SHP77 treated with DMSO at 0.1 percent for 48 hours (cell line): ENCODE data around the gene KANK2.

Source experiments
- DNase-seq: peaks from one replicate; lab custom pipeline; 2025; lab: John Stamatoyannopoulos, UW

KANK2 gene

GRCh38 chr19:11197291-11198174 is at the start of gene KANK2:
Gene KANK2, minus strand, starts transcription at chr19:11197545. Its CDS starts 3,034 bp downstream, at chr19:11194511.
- DNase-seq = peak; percentile 24

DNA sequence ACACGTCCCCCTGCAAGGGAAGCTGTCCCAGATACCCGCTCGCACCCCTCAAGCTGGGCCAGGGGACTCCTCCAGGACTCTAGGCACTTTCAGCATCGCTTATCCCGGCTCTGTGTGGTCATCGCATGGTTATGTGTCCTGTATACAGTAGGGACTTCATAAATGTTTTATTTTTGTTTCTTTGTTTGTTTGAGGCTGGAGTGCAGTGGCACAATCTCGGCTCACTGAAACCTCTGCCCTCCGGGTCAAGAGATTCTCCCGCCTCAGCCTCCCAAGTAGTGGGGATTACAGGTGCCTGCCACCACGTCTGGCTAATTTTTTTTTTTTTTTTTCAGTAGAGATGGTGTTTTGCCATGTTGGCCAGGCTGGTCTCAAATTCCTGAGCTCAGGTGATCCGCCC is 49.6 kb upstream of the KANK2 start:
- DNase-seq = no peak

GRCh38 chr19:11244846-11245589 is 47.7 kb upstream of the KANK2 start:
- no peak for DNase-seq

GRCh38 chr19:11243798-11244169 is 46.4 kb upstream of the KANK2 start:
- no peak for DNase-seq

DNA sequence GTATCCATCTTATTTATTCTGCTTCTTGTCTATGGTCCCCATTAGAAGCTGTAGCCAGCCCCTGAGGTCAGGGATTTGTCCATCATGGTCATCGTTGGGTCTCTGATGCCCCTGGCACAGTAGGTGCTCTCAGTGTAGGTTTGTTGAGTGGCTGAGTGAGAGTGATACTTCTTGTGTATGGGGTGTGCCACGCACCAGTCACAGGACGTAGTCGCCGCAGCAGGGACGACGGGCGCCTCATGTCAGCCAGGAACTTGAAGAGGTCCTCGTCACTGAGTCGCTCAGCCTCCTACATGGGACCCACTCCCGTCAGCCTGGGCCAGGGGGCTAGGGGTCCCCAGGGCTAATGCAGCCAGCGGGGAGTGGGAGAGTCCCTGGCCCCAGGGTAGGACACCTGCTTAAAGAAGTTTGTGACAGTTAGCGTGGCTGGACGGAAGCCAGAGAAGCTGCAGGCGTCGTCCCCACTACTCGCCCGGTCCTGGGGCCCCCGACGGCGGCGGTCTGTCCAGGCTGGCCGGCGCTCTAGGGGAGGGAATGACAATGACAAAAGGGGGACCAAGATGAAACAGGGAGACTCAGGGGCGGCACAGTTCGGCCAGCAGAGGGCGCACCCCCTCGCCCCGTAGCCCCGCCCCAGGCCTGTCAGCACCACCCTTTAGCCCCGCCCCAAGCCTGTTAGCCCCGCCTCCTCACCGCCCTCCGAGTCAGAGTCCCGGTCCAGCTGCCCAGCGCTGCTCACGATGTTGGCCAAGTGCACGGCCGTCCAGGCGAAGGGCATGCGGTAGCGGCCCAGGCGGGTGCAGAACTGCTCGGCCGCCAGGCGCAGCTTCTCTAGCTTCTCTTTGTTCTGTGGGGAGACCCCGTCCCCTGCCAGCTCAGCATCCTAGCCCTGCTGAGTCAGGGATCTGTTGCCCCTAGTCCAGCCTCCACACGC is 45.8 kb upstream of the KANK2 start:
- peak; percentile 24 for DNase-seq

DNA sequence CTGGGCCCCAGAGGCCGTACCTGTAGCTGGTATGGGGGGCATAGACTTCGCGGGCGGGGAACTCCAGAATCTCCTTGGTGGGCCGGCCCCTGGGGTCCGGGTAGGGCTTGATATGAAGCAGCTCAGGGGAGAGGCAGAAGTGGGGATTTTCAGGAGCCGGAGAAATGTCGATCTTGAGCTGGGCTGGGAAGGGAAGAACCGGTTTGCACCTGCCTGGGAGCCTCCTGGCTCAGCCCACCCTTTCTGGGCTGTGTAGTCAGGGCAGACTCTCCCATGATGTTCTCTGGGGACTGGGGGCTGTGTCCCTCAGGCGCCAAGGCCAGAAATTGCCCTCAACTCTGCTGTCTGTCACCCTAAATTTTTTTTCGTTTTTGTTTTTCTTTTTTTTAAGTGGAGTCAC is 44.7 kb upstream of the KANK2 start:
- no peak for DNase-seq

DNA sequence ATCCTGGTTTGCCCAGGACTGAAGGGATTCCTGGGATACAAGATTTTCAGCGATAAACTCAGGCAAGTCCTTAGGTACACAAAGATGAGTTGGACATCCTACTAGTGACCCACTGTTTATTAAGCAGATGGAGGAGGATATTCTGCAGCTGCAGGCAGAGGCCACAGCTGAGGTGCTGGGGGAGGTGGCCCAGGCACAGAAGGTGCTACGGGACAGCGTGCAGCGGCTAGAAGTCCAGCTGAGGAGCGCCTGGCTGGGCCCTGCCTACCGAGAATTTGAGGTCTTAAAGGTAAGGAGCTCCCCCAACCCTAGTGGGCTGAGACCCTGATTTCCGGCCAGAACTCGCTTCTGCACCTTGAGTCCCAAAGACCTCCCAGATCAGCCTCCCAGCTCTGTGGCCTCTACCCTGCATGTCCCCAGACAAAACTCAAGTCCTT is 42.7 kb upstream of the KANK2 start:
- no peak for DNase-seq

GRCh38 chr19:11239377-11240000 is 42.1 kb upstream of the KANK2 start, which contains the start of gene ANGPTL8:
Gene ANGPTL8, plus strand, starts transcription at chr19:11239619. Its CDS starts 19 bp downstream, at chr19:11239638.
- DNase-seq = no peak

DNA sequence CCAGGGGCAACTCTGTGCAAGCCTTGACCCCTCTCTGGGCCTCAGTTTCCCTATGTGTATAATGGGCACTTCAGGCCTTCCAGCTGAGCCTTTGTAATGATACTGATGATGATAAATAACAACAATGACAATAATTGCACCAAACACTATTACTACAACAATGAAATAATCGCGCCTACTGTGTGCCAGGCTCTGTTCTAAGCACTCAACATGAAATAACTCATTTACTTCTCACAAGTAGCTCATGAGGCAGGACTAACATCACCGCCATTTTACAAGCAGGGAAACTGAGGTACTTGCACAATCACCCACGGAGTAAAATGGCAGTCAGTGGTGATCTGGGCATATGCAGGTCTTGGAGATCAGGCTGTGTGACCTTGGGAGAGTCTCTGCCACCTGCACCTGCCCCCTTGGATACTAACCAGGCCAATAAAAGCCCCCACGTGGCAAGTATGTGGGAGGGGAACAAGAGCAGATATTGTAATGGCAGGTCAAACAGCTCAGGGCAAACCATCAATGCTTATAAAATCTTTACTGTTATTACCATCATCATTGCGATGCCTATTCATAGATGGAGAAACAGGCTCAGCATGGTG is 41.5 kb upstream of the KANK2 start:
- no peak for DNase-seq

DNA sequence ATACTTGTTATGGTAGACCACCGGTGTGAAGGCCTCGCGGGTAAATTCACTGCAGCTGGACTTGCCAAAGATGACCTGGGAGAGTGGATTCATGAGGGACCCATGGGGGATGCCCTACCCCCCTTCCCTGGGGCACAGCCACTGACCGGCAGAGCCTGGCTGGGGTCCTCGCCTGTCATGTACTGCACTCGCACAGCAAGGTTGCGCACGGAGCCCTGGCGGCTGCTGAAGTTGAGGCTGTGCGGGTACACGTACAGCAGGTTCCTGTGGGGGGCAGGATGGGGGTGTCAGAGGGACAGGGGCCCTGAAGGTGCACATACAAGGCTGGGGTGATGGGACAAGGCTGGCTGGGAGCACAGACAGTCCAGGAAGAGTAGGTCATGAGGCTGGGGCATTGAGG is 40.7 kb upstream of the KANK2 start:
- no peak for DNase-seq

- no peak for DNase-seq
Observed at GRCh38 chr19:11237321-11237720, 40.0 kb upstream of the KANK2 start.

GRCh38 chr19:11236324-11237301 is 39.3 kb upstream of the KANK2 start:
- DNase-seq = no peak

DNA sequence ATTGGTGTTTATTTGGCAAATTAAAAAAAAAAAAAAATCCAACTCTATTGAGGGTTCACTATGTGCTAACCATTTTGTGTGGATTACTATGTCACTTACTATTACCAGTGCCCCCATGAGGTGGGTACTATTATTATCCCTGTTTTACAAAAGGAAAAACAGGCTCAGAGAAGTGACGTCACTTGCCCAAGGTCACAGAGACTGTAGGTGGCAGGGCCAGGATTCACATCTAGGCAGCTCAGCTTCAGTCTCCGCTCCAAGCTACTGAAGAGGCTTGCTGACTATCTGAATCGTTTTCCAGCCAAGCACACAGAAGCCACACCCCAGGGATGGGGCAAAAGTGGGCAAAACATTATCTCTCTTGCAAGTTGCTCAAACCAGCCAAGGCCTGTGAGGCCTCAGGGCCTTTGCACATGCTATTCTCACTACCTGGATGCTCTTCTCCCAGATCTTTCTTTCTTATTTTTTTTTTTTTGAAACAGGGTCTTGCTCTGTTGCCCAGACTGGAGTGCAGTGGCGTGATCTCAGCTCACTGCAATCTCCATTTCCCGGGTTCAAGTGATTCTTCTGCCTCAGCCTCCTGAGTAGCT is 37.2 kb upstream of the KANK2 start:
- DNase-seq = no peak

- DNase-seq = no peak
Observed at GRCh38 chr19:11233073-11233472, 35.7 kb upstream of the KANK2 start.

DNA sequence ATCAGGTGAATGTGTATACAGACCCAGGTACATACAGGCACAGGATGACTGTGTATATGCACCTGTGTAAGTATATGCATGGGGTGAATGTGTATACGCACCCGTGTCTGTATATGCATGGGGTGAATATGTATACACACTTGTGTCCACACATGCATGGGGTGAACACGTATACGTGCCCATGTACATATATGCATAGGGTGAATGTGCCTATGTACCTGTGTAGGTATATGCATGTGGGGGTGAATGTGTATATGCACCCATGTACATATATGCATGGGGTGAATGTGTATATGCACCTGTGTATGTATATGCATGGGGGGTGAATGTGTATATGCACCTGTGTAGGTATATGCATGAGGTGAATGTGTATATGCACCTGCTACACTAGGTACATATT is 35.2 kb upstream of the KANK2 start:
- no peak for DNase-seq

GRCh38 chr19:11230621-11231386 is 33.5 kb upstream of the KANK2 start:
- DNase-seq = no peak

DNA sequence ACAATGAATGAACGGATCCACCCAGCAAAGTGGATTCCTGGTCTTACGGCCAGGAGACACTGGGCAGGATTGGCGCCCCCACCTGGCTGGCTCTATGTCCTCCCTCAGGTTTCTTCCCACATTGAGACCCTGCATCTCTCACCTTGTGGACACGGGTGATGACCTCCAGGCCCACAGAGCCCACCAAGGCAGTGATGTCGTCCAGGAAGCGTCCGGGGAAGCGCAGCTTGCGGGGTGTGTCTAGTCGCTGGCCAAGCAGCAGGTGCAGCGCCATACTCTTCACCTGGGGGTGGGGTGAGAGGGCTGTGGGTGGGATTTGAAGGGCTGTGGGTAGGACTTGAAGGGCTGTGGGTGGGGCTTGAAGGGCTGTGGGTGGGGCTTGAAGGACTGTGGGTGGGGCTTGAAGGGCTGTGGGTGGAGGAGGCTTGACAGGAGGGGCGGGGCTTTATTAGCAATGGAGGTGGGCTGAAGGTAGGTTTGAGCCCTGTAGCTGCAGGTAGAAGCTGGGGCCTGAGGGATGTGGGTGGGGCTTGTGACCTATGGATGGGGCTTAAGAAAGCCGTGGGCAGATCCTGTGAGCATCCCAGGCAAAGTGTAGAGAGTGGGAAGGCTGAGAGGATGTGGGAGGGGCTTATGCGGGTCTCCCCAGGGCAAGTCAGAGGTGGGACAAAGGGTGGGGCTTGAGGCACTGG is 30.0 kb upstream of the KANK2 start:
- DNase-seq = no peak

DNA sequence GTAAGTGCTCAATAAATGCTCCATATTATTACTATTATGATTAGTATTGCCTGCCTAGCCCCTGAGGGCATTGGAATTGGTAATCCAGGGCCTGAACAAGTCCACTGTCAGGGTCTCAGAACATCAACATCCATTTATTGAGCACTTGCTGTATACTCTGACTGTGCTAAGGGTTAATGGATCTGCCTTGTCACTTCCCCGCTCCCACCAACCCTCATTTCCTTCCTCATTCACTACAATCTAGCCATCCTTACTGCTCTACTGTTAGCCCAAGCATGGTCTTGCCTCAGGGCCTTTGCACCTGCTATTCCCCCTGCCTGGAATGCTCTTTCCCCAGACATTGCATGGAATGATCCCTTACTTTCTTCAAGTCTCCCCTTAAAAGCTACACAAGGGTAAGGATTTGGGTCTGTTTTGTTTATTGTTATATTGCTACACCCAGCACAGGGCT is 29.4 kb upstream of the KANK2 start:
- no peak for DNase-seq
